BLaER1 treated with 17β-estradiol and CSF1 and Interleukin-3, amounts not matched to agents 10 nM and 100 nM (cell line): ENCODE data around the gene SETD3.

ENCODE experiments used
- H3K27ac ChIP-seq, 11 experiments: shearing (Covaris generic); formaldehyde crosslinking; 2 replicates each; pipeline ENCODE4 v1.8.1; 2022
- H3K27me3 ChIP-seq, 11 experiments: shearing (Covaris generic); formaldehyde crosslinking; 2 replicates each; pipeline ENCODE4 v1.8.1; 2022
- H3K36me3 ChIP-seq, 11 experiments: shearing (Covaris generic); formaldehyde crosslinking; 2 replicates each; pipeline ENCODE4 v1.8.1; 2022
- H3K4me1 ChIP-seq, 10 experiments: shearing (Covaris generic); formaldehyde crosslinking; 2 replicates each; pipeline ENCODE4 v1.8.1; 2022
- H3K4me2 ChIP-seq, 11 experiments: shearing (Covaris generic); formaldehyde crosslinking; 2 replicates each; pipeline ENCODE4 v1.8.1; 2022
- H3K4me3 ChIP-seq, 10 experiments: shearing (Covaris generic); formaldehyde crosslinking; 2 replicates each; pipeline ENCODE4 v1.8.1; 2022
- H3K9ac ChIP-seq, 11 experiments: shearing (Covaris generic); formaldehyde crosslinking; 2 replicates each; pipeline ENCODE4 v1.8.1; 2022
- H3K9me3 ChIP-seq, 11 experiments: shearing (Covaris generic); formaldehyde crosslinking; replicated peaks in 1 of 11; 2 replicates each; pipeline ENCODE4 v1.8.1; 2022
- H4K20me1 ChIP-seq, 11 experiments: shearing (Covaris generic); formaldehyde crosslinking; 2 replicates each; pipeline ENCODE4 v1.8.1; 2022
- Cebpa-rat ChIP-seq, 11 experiments: shearing (Covaris generic); IDR thresholded peaks; 2 replicates each; pipeline ENCODE4 v1.8.1; 2022

The SETD3 gene

DNA sequence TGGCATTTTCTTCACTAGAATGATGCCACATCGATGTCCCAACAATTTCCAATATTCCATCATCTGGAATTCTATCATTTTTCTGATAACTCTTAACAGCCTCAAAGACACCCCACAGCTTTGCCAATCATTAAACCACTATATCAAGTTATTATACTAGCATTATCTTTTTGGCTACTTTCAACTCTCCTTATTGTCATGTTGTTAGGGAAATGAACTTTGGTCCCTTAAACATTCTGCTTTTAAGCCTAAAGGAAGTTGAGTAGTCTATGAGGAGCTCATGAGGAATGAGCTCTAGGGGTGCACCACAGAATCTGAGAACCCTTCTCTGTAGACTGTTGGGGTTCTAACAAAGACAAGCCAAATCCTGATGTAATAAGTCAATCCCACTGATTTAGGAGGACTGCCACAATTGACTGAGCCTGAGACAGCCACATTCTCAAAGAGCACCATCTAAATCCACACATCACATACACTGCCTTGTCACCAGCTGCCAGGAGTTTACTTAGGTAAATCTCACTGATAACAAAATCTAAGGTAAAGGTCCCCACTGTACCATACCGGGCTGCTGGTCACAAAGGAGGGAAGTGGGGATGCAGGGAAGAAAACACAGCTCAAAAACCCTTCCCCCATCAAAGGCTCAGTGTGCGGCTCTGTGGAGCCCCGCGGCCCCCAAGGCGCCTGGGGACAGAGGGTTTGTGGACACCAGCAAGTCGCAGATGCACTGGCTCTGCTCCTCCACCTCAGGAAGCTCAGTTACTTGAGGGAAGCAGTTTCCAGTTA, 58.2 kb downstream of the SETD3 start:
- H3K9ac ChIP-seq: no peak overlapping the region
- no peak overlapping the region for H3K27ac ChIP-seq
- no peak for TF ChIP-seq Cebpa-rat (IDR thresholded peaks at IDR 0.05)
- H3K4me3 ChIP-seq: no peak overlapping the region
- peaks cover 38 to 86% (median 68%) of the 10 kb centered on the region in 11 experiments; a peak in 21 of 22 replicates for H4K20me1 ChIP-seq
- peaks cover 20 to 37% (median 24%) of the 10 kb centered on the region in 10 experiments for H3K4me1 ChIP-seq
- H3K27me3 ChIP-seq: no peaks in the 10 kb centered on the region
- no peak overlapping the region for H3K4me2 ChIP-seq
- H3K9me3 ChIP-seq: no peaks in the 10 kb centered on the region
- H3K36me3 ChIP-seq: peaks cover 45 to 79% (median 58%) of the 10 kb centered on the region in 11 experiments

DNA sequence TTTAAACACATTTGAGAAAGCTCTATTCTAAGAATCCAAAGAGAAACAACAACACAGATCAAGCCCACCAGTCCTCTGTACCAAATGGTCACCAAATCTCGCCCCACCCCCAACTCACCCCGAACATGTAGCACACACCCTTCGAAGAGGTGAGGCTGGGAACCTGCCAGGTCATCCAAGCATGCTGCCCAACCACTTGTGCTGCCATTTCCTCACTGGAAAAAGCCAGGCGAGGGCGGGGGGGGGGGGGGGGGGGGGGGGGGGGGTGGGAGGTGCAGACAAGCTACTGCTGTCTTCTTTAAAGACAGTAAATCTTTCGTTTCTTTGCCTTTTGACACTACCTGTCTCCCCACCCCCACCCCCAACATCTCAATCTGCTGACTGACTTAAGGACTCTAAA, 59.9 kb downstream of the SETD3 start:
- TF ChIP-seq Cebpa-rat (IDR thresholded peaks at IDR 0.05): no peak
- H3K4me2 ChIP-seq: no peak overlapping the region

DNA sequence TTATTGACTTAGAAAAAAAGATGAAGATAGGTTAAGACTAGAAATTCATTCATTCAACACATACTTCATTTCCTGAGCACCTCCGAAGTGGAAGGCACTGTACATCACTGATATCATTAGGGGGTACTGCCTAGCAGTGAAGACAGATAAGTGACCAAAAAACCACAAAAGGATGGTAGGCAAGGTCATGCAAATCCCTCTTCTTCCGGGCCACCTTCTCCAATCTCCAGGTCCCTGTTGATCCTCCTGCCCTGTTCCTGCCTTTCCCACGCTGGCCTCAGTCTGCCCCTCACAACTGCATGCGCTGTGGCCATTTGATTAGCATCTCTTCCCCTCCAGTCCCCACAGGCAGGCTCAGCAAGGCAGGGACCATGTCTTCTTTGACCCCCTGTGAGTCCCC, 60.8 kb downstream of the SETD3 start:
- peaks cover 3 to 12% (median 7%) of the 10 kb centered on the region in 10 experiments; a peak in 19 of 20 replicates for H3K4me1 ChIP-seq
- no peak overlapping the region for H3K4me2 ChIP-seq
- no peak overlapping the region for H3K9ac ChIP-seq
- H3K4me3 ChIP-seq: no peak overlapping the region
- no peaks in the 10 kb centered on the region for H3K9me3 ChIP-seq
- H3K27me3 ChIP-seq: no peaks in the 10 kb centered on the region
- H3K36me3 ChIP-seq: peaks cover 25 to 67% (median 46%) of the 10 kb centered on the region in 11 experiments
- H3K27ac ChIP-seq: no peak overlapping the region
- TF ChIP-seq Cebpa-rat (IDR thresholded peaks at IDR 0.05): no peak
- peaks cover 33 to 82% (median 63%) of the 10 kb centered on the region in 11 experiments for H4K20me1 ChIP-seq

More for the DNA sequence above, 59.9 kb downstream of the SETD3 start:
- no peaks in the 10 kb centered on the region for H3K27me3 ChIP-seq
- peaks cover 29 to 75% (median 50%) of the 10 kb centered on the region in 11 experiments for H3K36me3 ChIP-seq
- no peak overlapping the region for H3K4me3 ChIP-seq
- peaks cover 40 to 83% (median 66%) of the 10 kb centered on the region in 11 experiments for H4K20me1 ChIP-seq
- H3K9ac ChIP-seq: no peak overlapping the region
- H3K27ac ChIP-seq: no peak overlapping the region
- H3K9me3 ChIP-seq: no peaks in the 10 kb centered on the region
- H3K4me1 ChIP-seq: peaks cover 9 to 20% (median 12%) of the 10 kb centered on the region in 10 experiments; a peak in 19 of 20 replicates

DNA sequence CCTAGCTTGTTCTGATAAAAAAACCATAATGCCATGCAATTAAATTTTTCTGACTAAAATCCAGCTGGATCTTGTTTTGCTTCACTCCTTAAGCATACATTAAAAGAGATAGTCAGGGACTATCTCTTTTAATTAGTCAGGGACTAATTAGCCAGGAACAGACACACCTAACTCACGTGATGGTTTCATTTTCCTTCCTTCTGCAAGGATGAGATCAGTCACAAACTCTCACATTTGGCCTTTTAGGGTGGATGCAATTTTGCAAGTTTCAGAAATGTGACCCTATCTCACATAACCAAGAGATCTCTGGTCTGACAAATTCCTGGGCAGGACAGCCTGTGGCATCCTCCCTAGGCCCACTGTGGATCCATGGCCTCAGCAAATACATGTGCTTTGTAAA, 62.4 kb downstream of the SETD3 start:
- Histone ChIP-seq H3K9ac (0 out of 22 replicates have a peak overlapping the region, but pooled peaks of 1 of the 11 experiments have one; percentile 34), H3K4me1 (peaks cover 0 to 4% (median 0%) of the 10 kb centered on the region in 10 experiments; a peak in 2 of 20 replicates), H3K27ac (no peak overlapping the region), H3K36me3 (peaks cover 27 to 69% (median 45%) of the 10 kb centered on the region in 11 experiments; a peak in 21 of 22 replicates), H3K27me3 (no peaks in the 10 kb centered on the region), H3K9me3 (no peaks in the 10 kb centered on the region), H3K4me2 (no peak overlapping the region), H3K4me3 (no peak overlapping the region), H4K20me1 (peaks cover 25 to 83% (median 64%) of the 10 kb centered on the region in 11 experiments; a peak in 20 of 22 replicates)
- TF ChIP-seq Cebpa-rat (IDR thresholded peaks at IDR 0.05): no peak

DNA sequence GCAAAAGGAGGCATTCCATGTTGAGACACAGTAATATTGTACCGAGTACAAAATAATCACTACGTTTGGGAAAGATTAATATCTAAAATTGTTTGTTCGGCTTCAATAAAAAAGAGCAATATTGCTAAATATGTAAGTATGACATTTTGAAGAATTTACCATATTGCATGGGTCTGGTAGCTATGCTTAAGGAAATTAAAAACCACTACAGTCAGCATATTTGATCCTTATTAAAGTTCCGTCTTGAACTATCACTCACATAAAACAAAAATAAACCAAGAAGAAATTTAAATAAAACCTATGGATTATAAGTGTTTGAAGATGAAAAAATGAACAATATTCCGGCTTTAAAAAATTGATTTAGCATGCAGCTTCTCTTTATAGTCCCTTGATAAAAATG, 63.8 kb downstream of the SETD3 start:
- Histone ChIP-seq H3K9me3 (no peaks in the 10 kb centered on the region), H3K36me3 (peaks cover 35 to 69% (median 46%) of the 10 kb centered on the region in 11 experiments), H3K27ac (no peak overlapping the region), H3K9ac (no peak overlapping the region), H3K4me3 (no peak overlapping the region), H3K27me3 (no peaks in the 10 kb centered on the region), H3K4me2 (no peak overlapping the region), H4K20me1 (peaks cover 22 to 84% (median 60%) of the 10 kb centered on the region in 11 experiments; a peak in 20 of 22 replicates), H3K4me1 (peaks cover 0 to 4% (median 0%) of the 10 kb centered on the region in 10 experiments; a peak in 2 of 20 replicates)
- no peak for TF ChIP-seq Cebpa-rat (IDR thresholded peaks at IDR 0.05)

DNA sequence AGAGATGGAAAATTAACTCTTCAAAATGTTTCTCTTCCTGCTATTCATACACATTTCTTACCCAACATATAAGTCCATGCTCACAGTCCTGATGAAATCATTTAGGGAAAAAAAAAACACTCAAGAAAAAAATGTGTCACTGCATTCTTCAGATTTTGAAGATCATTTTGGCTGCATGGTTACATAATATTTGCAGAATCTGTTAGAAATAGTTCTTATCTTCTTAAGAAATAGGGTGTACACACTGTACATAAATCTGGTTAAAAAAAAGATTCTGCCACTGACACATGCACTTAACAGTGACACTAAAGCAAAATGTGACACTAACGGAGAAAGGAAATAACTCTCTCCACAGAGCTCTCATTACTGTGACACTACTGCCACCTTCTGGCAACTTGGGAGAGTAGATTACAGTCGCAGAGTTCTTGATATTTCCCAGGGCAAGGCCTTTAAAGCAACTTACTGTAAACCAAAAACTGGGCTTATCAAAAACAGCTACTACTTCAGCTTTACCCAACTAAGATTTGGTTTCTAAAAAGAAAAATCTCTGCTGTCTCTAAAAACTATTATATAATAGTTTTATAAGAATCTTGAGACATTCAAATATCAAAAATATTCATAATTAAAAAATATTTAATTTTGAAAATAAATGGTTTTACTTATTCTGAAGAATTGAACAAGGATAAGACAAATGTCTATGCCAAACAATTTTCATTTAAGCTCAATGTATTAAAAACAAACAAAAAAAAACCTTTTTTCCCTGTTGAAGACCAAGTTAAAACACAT, 65.0 kb downstream of the SETD3 start:
- Histone ChIP-seq H3K27ac (no peak overlapping the region), H3K27me3 (no peaks in the 10 kb centered on the region), H3K4me1 (peaks cover 0 to 4% (median 0%) of the 10 kb centered on the region in 10 experiments; a peak in 2 of 20 replicates), H3K4me2 (no peak overlapping the region), H3K36me3 (peaks cover 42 to 72% (median 53%) of the 10 kb centered on the region in 11 experiments), H3K9me3 (no peaks in the 10 kb centered on the region), H3K9ac (no peak overlapping the region), H4K20me1 (peaks cover 22 to 77% (median 56%) of the 10 kb centered on the region in 11 experiments; a peak in 20 of 22 replicates), H3K4me3 (no peak overlapping the region)
- TF ChIP-seq Cebpa-rat (IDR thresholded peaks at IDR 0.05): no peak

DNA sequence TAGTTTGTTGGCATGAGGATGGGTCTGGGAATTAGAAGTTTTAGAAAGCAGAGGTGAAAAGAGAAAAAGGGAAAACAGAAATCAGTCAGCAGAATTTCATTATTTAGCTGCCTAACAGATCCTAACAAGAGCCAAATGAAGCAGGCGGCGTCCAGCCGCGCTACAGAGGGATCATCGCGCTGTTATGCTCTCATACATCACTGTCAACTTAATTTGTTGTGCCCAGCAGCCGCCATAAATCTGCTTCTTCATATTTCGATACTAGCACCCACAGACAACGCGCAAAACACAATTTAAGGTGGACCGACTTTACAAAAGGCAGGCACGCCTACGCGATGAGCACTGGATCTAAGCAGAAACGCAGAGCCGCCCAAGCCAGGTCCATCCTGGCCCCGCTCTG, 66.7 kb downstream of the SETD3 start:
- Histone ChIP-seq H3K4me1 (peaks cover 0 to 4% (median 0%) of the 10 kb centered on the region in 10 experiments; a peak in 2 of 20 replicates), H4K20me1 (peaks cover 15 to 71% (median 47%) of the 10 kb centered on the region in 11 experiments; a peak in 20 of 22 replicates), H3K4me2 (no peak overlapping the region), H3K9me3 (no peaks in the 10 kb centered on the region), H3K27ac (no peak overlapping the region), H3K36me3 (peaks cover 56 to 84% (median 65%) of the 10 kb centered on the region in 11 experiments), H3K4me3 (no peak overlapping the region), H3K27me3 (no peaks in the 10 kb centered on the region), H3K9ac (0 out of 22 replicates have a peak overlapping the region, but pooled peaks of 1 of the 11 experiments have one; percentile 11)
- no peak for TF ChIP-seq Cebpa-rat (IDR thresholded peaks at IDR 0.05)

DNA sequence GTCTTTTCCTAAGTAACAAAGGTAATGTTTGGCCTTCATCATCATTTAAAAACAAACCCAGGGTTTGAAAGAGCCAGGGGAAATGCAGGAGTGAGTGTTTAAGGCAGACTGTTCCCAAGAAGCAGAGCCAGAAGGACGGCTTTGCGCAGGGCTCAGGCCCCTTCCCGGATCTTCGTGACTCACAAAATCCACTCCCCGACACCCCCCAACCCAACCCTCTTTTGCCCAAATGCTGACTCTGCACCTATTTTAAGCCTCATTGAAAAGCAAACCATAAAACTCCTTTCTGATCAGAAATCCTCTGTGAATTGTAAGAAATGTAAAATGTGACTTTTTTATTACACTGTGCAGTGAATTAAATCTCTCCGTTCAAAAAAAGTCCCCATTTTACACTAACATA, 67.5 kb downstream of the SETD3 start:
- TF ChIP-seq Cebpa-rat (IDR thresholded peaks at IDR 0.05): no peak
- peaks cover 16 to 71% (median 48%) of the 10 kb centered on the region in 11 experiments; a peak in 19 of 22 replicates for H4K20me1 ChIP-seq
- H3K9ac ChIP-seq: no peak overlapping the region; a peak in 1 of 22 replicates
- H3K4me2 ChIP-seq: no peak overlapping the region
- H3K27ac ChIP-seq: no peak overlapping the region
- peaks cover 56 to 84% (median 67%) of the 10 kb centered on the region in 11 experiments for H3K36me3 ChIP-seq
- no peaks in the 10 kb centered on the region for H3K9me3 ChIP-seq
- no peak overlapping the region for H3K4me3 ChIP-seq
- H3K27me3 ChIP-seq: no peaks in the 10 kb centered on the region
- peaks cover 0 to 3% (median 0%) of the 10 kb centered on the region in 10 experiments; a peak in 2 of 20 replicates for H3K4me1 ChIP-seq
